Osteoblast (primary cell): ENCODE results near the gene CELA3B. TPM values are rescaled to one million over a fixed set of nuclear protein-coding genes. Genes with fewer than 3 reads are reported as not detected.

Experiments used
- DNase-seq: peaks from one replicate; pipeline ENCODE4 v3.0.0; 2011; ENCODE audit warnings: low spot score, mixed read lengths; ENCODE audit not compliant: insufficient read length; ENCODE audit errors: missing footprints
- H2AFZ ChIP-seq: 2 replicates; pipeline ENCODE4 v1.6.0; 2011; ENCODE audit warnings: mild to moderate bottlenecking, low read length
- H3K27ac ChIP-seq: 2 replicates; pipeline ENCODE4 v1.5.1; 2011; ENCODE audit warnings: mild to moderate bottlenecking, low read depth, low read length, moderate library complexity
- H3K27me3 ChIP-seq: 2 replicates; pipeline ENCODE4 v1.6.0; 2012; ENCODE audit warnings: mild to moderate bottlenecking, control low read depth, inconsistent platforms, low read length, moderate library complexity; ENCODE audit not compliant: insufficient read depth
- H3K36me3 ChIP-seq: 2 replicates; pipeline ENCODE4 v1.5.1; 2011; ENCODE audit warnings: mild to moderate bottlenecking, low read length, control low read depth, moderate library complexity; ENCODE audit not compliant: insufficient read depth
- H3K4me1 ChIP-seq: 2 replicates; pipeline ENCODE4 v1.5.1; 2011; ENCODE audit warnings: mild to moderate bottlenecking, low read length, control low read depth, moderate library complexity; ENCODE audit not compliant: insufficient read depth
- H3K4me2 ChIP-seq: 2 replicates; pipeline ENCODE4 v1.6.0; 2011; ENCODE audit warnings: mild to moderate bottlenecking, low read length; ENCODE audit not compliant: insufficient read depth
- H3K4me3 ChIP-seq: fragments of 200-600 bp; sonication (generic); 3 replicates; pipeline ENCODE4 v1.5.1; 2012; ENCODE audit warnings: mild to moderate bottlenecking, low read length, inconsistent platforms; ENCODE audit not compliant: insufficient read depth
- H3K79me2 ChIP-seq: 2 replicates; pipeline ENCODE4 v1.6.0; 2012; ENCODE audit warnings: mild to moderate bottlenecking, low read length, control low read depth, inconsistent platforms; ENCODE audit not compliant: insufficient read depth
- H3K9me3 ChIP-seq: 2 replicates; pipeline ENCODE4 v1.5.1; 2011; ENCODE audit warnings: low read depth, low read length, control low read depth
- H4K20me1 ChIP-seq: 2 replicates; pipeline ENCODE4 v1.6.0; 2012; ENCODE audit warnings: mild to moderate bottlenecking, low read length, control low read depth; ENCODE audit not compliant: insufficient read depth
- CTCF ChIP-seq: IDR thresholded peaks from 2 replicates; pipeline ENCODE4 v1.5.1; 2011; ENCODE audit warnings: mild to moderate bottlenecking, low read depth, low read length, moderate library complexity; ENCODE audit errors: extremely low read depth
- total RNA-seq: library from RNA; depleted of rRNA; stranded (reverse); fragments of >200 nt; gene quantifications from 2 replicates; pipeline ENCODE4 v1.2.3, GENCODE V29; 2012

CELA3B gene
- total RNA-seq, 1 donor = not detected

- Histone ChIP-seq H3K27me3 (no peaks in the 10 kb centered on the region), H3K79me2 (no peaks in the 10 kb centered on the region), H3K4me3 (no peak overlapping the region), H3K36me3 (no peaks in the 10 kb centered on the region), H3K27ac (no peak overlapping the region), H3K9me3 (no peaks in the 10 kb centered on the region), H4K20me1 (no peaks in the 10 kb centered on the region), H3K4me2 (no peak overlapping the region), H2AFZ (no peak overlapping the region), H3K4me1 (peaks cover 8% of the 10 kb centered on the region)
- TF ChIP-seq CTCF = no peak
- no peak for DNase-seq
Measured at GRCh38 chr1:21952786-21953520, 23.9 kb upstream of the CELA3B start.

- no peaks in the 10 kb centered on the region for H4K20me1 ChIP-seq
- no peak overlapping the region for H2AFZ ChIP-seq
- TF ChIP-seq CTCF = no peak
Measured at GRCh38 chr1:21955058-21955457, 21.8 kb upstream of the CELA3B start.

GRCh38 chr1:21955501-21956281 lies 21.1 kb upstream of the CELA3B start:
- Histone ChIP-seq H3K27ac (no peak overlapping the region), H3K27me3 (no peaks in the 10 kb centered on the region), H4K20me1 (no peaks in the 10 kb centered on the region), H2AFZ (peak overlapping the region; percentile 35), H3K79me2 (no peaks in the 10 kb centered on the region), H3K4me3 (no peak overlapping the region), H3K36me3 (no peaks in the 10 kb centered on the region), H3K4me1 (peaks cover 8% of the 10 kb centered on the region), H3K4me2 (no peak overlapping the region), H3K9me3 (no peaks in the 10 kb centered on the region)
- TF ChIP-seq CTCF = no peak
- peak; percentile 65 for DNase-seq

More at GRCh38 chr1:21955058-21955457, 21.8 kb upstream of the CELA3B start:
- Histone ChIP-seq H3K4me2 (no peak overlapping the region), H3K79me2 (no peaks in the 10 kb centered on the region), H3K27ac (no peak overlapping the region), H3K4me3 (no peak overlapping the region), H3K9me3 (no peaks in the 10 kb centered on the region), H3K36me3 (no peaks in the 10 kb centered on the region), H3K4me1 (peaks cover 8% of the 10 kb centered on the region), H3K27me3 (no peaks in the 10 kb centered on the region)
- peak; percentile 32 for DNase-seq
